Astrocyte (in vitro differentiated cells and primary cell): Measurements from ENCODE around the gene TRAF6.

Source experiments
- CTCF ChIP-seq: IDR thresholded peaks from 2 replicates; pipeline ENCODE4 v1.5.1; 2011; ENCODE audit warnings: low read depth, mild to moderate bottlenecking, inconsistent platforms, low read length, moderate library complexity; ENCODE audit not compliant: insufficient read depth
- EZH2 ChIP-seq: IDR thresholded peaks from 2 replicates; pipeline ENCODE4 v1.6.1; 2012; ENCODE audit warnings: mild to moderate bottlenecking, low read length, inconsistent platforms; ENCODE audit not compliant: insufficient read depth

- no peak for TF ChIP-seq CTCF
- TF ChIP-seq EZH2, result no peak
Measured at GRCh38 chr11:36454551-36454940, 55.5 kb downstream of the TRAF6 start.
